Right lobe of liver (tissue), 4 donors: ENCODE data around the gene FAIM2.

Experiments
- CTCF ChIP-seq, 4 donors: fragments of 200-600 bp in 3 of 4; fragments of 450-650 bp in 1 of 4; IDR thresholded peaks; one replicate each; pipeline versions ENCODE4 v1.5.1 to v1.8.0; 2016 to 2022; ENCODE audit warnings: antibody characterized with exemption in 4 of 4, mild to moderate bottlenecking in 2 of 4
- POLR2A ChIP-seq: fragments of 450-650 bp; IDR thresholded peaks from one replicate; pipeline ENCODE4 v1.6.1; 2017; ENCODE audit warnings: antibody characterized with exemption, mild to moderate bottlenecking
- donor health status: DM: no; HTN: no; CAD: no.
- donor health status: DM: no; HTN: no; CAD: no.
- donor health status: DM: no; HTN: yes; CAD: no.

GRCh38 chr12:49936925-49937324 lies 33.2 kb upstream of the FAIM2 start:
- no peak for TF ChIP-seq CTCF (IDR thresholded peaks at IDR 0.05)
- TF ChIP-seq POLR2A, result no peak
